GM18868 (cell line): ENCODE data around the gene PARP14.
"Not testable (repeated sequence)": the region's sequence is repeated elsewhere in the genome, so short reads cannot be mapped to it uniquely, and the experiment has no call there.

Experiments used
- ATAC-seq: cut with Tn5 transposase; IDR thresholded peaks from one replicate; pipeline ENCODE4 v1.9.1; 2021; ENCODE audit warnings: mild to moderate bottlenecking, moderate library complexity; ENCODE audit not compliant: unreplicated experiment

The PARP14 gene

GRCh38 chr3:122719273-122719921 is 38.8 kb downstream of the PARP14 start:
- no peak for ATAC-seq

- ATAC-seq: no peak
Observed at GRCh38 chr3:122725106-122725505, 44.5 kb downstream of the PARP14 start.

- ATAC-seq: no peak
Observed at GRCh38 chr3:122727294-122727693, 46.7 kb downstream of the PARP14 start.

- ATAC-seq: no peak
Observed at GRCh38 chr3:122727766-122728165, 47.1 kb downstream of the PARP14 start.

GRCh38 chr3:122728186-122728585 is 47.5 kb downstream of the PARP14 start:
- ATAC-seq: no peak

- ATAC-seq: no peak
Observed at GRCh38 chr3:122728756-122729514, 48.3 kb downstream of the PARP14 start.

GRCh38 chr3:122730240-122730639 is 49.6 kb downstream of the PARP14 start:
- ATAC-seq: no peak

- ATAC-seq: not testable (repeated sequence)
Observed at GRCh38 chr3:122732682-122733525, 52.3 kb downstream of the PARP14 start.

GRCh38 chr3:122739172-122739571 is 58.5 kb downstream of the PARP14 start:
- ATAC-seq: no peak

- ATAC-seq: no peak
Observed at GRCh38 chr3:122742234-122742633, 61.6 kb downstream of the PARP14 start.

GRCh38 chr3:122743581-122744120 is 63.0 kb downstream of the PARP14 start:
- ATAC-seq: no peak

GRCh38 chr3:122745369-122746021 is 64.9 kb downstream of the PARP14 start:
- no peak for ATAC-seq

- not testable (repeated sequence) for ATAC-seq
Observed at GRCh38 chr3:122747295-122747694, 66.7 kb downstream of the PARP14 start.

- no peak for ATAC-seq
Observed at GRCh38 chr3:122748347-122748746, 67.7 kb downstream of the PARP14 start.

- ATAC-seq: peak; percentile 77
Observed at GRCh38 chr3:122754929-122755328, 74.3 kb downstream of the PARP14 start.

GRCh38 chr3:122755491-122755890 is 74.9 kb downstream of the PARP14 start:
- no peak for ATAC-seq

- no peak for ATAC-seq
Observed at GRCh38 chr3:122758877-122759560, 78.4 kb downstream of the PARP14 start.

GRCh38 chr3:122760453-122761271 is 80.0 kb downstream of the PARP14 start:
- no peak for ATAC-seq

- no peak for ATAC-seq
Observed at GRCh38 chr3:122766430-122766829, 85.8 kb downstream of the PARP14 start.
